Bronchial epithelial cell (primary cell): ENCODE measurements around the gene NDUFAB1. TPM values are rescaled to one million over a fixed set of nuclear protein-coding genes. Genes with fewer than 3 reads are reported as not detected.
"Not testable (repeated sequence)": the region's sequence is repeated elsewhere in the genome, so short reads cannot be mapped to it uniquely, and the experiment has no call there.

ENCODE experiments used
- DNase-seq: peaks from one replicate; pipeline ENCODE4 v3.0.0-alpha.2; 2010; ENCODE audit warnings: low read depth
- FAIRE-seq: peaks from 2 replicates; lab custom pipeline; 2011; peaks lifted over from hg19 to GRCh38; lab: Jason Lieb, UNC
- H3K27me3 ChIP-seq: 2 replicates; pipeline ENCODE4 v1.5.1; 2011; ENCODE audit warnings: low read length; ENCODE audit not compliant: control insufficient read depth, insufficient read depth
- H3K36me3 ChIP-seq: 2 replicates; pipeline ENCODE4 v1.5.1; 2011; ENCODE audit warnings: low read length; ENCODE audit not compliant: control insufficient read depth, insufficient read depth
- H3K4me3 ChIP-seq: 2 replicates; pipeline ENCODE4 v1.5.1; 2011; ENCODE audit warnings: mild to moderate bottlenecking, low read depth, low read length, control low read depth
- total RNA-seq: library from RNA; depleted of rRNA; stranded (reverse); fragments of >200 nt; gene quantifications from 2 replicates; pipeline ENCODE4 v1.2.1, GENCODE V29; 2014
- TF ChIP-seq, protein P1 (sequence below): IDR thresholded peaks from 2 replicates; pipeline ENCODE4 v1.5.1; 2011; ENCODE audit warnings: mild to moderate bottlenecking, moderate library complexity, low read length, control low read depth, inconsistent platforms; ENCODE audit not compliant: insufficient read depth, severe bottlenecking

The NDUFAB1 gene
- total RNA-seq, 1 donor from 2014 or later = 123 TPM

DNA sequence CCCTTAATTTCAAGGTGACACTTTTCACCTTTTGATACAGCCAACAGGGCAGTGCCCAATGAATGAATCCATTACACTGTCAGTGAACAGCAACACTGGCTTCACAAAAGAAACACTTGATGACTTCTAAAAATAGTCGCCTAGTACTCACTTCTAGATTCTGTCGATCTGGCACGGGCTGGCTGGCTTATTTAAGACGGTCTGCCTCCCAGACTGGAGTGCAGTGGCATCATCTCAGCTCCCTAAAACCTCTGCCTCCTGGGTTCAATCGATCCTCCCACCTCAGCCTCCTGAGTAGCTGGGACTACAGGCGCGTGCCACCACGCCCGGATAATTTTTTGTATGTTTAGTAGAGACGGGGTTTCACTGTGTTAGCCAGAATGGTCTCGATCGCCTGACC lies 1.9 kb downstream of the NDUFAB1 start:
- FAIRE-seq (no peak), DNase-seq (no peak)
- H3K4me3 ChIP-seq = no peak overlapping the region
- H3K27me3 ChIP-seq = no peaks in the 10 kb centered on the region
- peaks cover 18% of the 10 kb centered on the region for H3K36me3 ChIP-seq
- TF ChIP-seq, protein P1, sequence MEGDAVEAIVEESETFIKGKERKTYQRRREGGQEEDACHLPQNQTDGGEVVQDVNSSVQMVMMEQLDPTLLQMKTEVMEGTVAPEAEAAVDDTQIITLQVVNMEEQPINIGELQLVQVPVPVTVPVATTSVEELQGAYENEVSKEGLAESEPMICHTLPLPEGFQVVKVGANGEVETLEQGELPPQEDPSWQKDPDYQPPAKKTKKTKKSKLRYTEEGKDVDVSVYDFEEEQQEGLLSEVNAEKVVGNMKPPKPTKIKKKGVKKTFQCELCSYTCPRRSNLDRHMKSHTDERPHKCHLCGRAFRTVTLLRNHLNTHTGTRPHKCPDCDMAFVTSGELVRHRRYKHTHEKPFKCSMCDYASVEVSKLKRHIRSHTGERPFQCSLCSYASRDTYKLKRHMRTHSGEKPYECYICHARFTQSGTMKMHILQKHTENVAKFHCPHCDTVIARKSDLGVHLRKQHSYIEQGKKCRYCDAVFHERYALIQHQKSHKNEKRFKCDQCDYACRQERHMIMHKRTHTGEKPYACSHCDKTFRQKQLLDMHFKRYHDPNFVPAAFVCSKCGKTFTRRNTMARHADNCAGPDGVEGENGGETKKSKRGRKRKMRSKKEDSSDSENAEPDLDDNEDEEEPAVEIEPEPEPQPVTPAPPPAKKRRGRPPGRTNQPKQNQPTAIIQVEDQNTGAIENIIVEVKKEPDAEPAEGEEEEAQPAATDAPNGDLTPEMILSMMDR = no peak

- DNase-seq = no peak
- TF ChIP-seq, protein P1 = no peak
- H3K4me3 ChIP-seq = no peak overlapping the region
- no peak for FAIRE-seq
- H3K27me3 ChIP-seq = no peaks in the 10 kb centered on the region
- peaks cover 21% of the 10 kb centered on the region for H3K36me3 ChIP-seq
These were observed 5.9 kb downstream of the NDUFAB1 start for GRCh38 chr16:23590181-23590580.

DNA sequence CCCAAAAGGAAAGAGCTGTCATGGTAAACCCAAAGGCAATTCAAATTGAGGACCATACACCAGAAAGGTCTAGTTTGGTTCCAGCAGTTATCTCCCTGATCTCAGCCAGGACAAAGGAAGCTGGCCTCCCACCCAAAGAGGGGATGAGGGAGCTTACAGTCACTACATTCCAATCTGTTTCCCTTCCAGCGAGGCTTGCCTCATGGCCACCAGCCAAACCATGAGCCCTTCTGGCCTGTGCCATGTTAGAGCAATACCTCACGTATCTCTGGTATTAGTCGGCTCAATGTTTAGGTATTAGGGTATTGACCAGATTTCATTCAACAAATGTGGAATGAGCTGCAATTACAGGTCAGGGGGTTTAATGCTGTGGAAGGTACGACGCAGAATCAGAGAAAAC lies 8.4 kb downstream of the NDUFAB1 start:
- FAIRE-seq (no peak), DNase-seq (no peak)
- Histone ChIP-seq H3K27me3 (no peaks in the 10 kb centered on the region), H3K4me3 (no peak overlapping the region), H3K36me3 (peaks cover 24% of the 10 kb centered on the region)
- TF ChIP-seq, protein P1 = no peak

DNA sequence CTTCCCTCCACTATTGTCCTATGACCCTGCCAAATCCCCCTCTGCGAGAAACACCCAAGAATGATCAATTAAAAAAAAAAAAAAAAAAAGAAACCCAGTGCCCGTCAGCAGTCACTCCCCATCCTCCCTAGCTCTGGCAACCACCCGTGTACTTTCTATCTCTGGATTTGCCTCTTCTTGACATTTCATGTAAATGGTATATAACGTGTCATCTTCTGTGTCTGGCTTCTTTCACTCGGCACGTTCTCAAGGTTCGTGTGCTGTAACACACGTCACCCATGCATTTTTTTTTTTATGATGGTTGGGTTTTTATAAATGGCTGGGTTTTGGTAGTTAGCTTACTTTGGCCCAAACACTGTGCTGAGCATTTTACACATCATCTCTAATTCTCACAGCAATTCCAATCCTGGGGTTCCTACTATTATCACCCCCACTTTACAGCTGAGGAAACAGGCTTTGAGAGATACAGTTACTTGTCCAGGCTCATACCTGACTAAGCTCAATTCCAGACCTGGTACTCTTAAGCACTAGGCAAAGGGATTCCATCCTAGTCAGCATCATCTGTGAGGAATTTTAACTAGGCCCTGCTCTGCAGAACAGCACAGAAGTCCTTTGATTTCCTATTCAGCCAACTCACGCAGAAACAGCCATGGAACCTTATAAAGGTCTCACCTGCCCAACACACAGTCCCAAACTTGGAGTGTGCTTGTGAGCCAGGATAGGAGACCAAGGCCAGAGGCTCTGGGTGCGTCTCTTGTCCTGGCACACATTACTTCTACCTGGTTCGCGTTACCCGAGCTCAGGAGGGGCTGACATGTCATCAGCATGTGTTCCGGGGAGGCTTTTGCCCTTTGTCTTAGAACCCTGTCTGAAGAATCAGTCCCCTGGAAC lies 11.7 kb downstream of the NDUFAB1 start:
- Histone ChIP-seq H3K4me3 (no peak overlapping the region), H3K36me3 (peaks cover 11% of the 10 kb centered on the region), H3K27me3 (no peaks in the 10 kb centered on the region)
- DNase-seq (no peak), FAIRE-seq (no peak)
- TF ChIP-seq, protein P1 = no peak

GRCh38 chr16:23583271-23583670 lies 12.8 kb downstream of the NDUFAB1 start:
- not testable (repeated sequence) for H3K4me3 ChIP-seq, FAIRE-seq, DNase-seq, H3K27me3 ChIP-seq
- peaks cover 10% of the 10 kb centered on the region for H3K36me3 ChIP-seq

GRCh38 chr16:23581764-23582163 lies 14.4 kb downstream of the NDUFAB1 start:
- TF ChIP-seq, protein P1 = no peak
- FAIRE-seq (no peak), DNase-seq (no peak)
- Histone ChIP-seq H3K27me3 (no peaks in the 10 kb centered on the region), H3K4me3 (no peak overlapping the region), H3K36me3 (peaks cover 7% of the 10 kb centered on the region)
